Mucosa of gallbladder (tissue), 1 donor: ENCODE data around the gene TEX2. TPM values are rescaled to one million over a fixed set of nuclear protein-coding genes. Genes with fewer than 3 reads are reported as not detected.
"Not testable (repeated sequence)": the region's sequence is repeated elsewhere in the genome, so short reads cannot be mapped to it uniquely, and the experiment has no call there.

Experiments used
- DNase-seq: peaks from one replicate; pipeline ENCODE4 v3.0.0-alpha.2; 2020; ENCODE audit warnings: low spot score
- total RNA-seq: library from RNA; stranded (reverse); gene quantifications from one replicate; pipeline ENCODE4 v1.2.1, GENCODE V29; 2021
- donor health status: DM: no; HTN: no; CAD: no.

The TEX2 gene
- total RNA-seq, 1 donor from 2014 or later, result 74.9 TPM

DNA sequence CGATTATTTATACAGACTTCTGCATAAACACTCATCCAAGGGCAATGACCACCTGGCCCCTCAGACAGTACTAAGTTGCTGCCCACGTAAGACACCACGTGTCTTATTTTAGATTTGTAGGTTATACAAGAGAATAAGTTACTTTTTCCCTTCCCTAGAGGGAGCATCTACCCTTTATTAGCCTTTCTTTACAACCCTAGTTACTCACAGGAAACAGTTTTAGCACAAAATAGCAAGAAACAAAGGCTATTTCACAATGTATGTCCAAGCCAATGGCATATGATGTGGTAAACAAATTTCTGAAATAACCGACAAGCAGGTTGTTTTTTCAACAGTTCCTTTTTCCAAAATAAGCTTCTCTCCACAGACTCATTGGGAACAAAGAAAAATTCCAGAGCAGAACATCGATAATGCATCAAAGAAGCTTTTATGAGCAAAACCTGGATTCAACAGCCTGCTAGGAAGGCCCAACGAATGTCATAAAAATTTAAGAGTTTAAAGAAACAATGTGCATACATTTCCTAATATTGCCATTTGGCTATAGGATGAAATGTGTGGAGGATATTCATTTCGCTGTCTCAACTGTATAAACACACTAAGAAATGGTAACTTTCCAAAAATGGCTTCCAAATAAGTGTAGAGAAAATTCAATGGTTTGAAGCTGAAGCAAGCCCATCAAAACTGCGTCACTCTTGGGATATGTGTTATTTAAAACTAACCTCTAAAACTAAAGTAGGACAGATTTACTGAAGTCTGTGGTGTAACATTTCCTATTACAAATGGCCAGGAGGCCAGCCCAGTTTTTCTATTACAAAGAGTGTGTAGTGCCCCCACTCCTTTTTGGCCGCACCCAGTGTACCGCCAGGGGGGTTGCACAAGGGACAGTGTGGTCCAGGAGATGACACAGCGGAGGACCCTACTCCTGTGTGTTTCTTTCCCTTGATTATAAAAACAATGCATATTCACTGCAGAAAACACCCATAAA is 82.7 kb downstream of the TEX2 start:
- DNase-seq, result no peak

DNA sequence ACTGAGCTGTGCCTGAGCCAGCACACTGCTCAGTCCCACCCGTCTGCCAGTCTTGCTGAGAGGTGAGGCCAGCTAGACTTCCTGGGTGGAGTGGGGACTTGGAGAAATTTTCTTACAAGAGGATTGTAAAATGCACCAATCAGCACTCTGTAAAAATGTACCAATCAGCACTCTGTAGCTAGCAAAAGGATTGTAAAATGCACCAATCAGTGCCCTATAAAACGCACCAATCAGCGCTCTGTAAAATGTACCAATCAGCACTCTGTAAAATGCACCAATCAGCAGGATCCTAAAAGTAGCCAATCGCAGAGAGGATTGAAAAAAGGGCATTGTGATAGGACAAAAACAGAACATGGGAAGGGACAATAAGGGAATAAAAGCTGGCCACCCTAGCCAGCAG is 84.0 kb downstream of the TEX2 start:
- DNase-seq, result not testable (repeated sequence)

DNA sequence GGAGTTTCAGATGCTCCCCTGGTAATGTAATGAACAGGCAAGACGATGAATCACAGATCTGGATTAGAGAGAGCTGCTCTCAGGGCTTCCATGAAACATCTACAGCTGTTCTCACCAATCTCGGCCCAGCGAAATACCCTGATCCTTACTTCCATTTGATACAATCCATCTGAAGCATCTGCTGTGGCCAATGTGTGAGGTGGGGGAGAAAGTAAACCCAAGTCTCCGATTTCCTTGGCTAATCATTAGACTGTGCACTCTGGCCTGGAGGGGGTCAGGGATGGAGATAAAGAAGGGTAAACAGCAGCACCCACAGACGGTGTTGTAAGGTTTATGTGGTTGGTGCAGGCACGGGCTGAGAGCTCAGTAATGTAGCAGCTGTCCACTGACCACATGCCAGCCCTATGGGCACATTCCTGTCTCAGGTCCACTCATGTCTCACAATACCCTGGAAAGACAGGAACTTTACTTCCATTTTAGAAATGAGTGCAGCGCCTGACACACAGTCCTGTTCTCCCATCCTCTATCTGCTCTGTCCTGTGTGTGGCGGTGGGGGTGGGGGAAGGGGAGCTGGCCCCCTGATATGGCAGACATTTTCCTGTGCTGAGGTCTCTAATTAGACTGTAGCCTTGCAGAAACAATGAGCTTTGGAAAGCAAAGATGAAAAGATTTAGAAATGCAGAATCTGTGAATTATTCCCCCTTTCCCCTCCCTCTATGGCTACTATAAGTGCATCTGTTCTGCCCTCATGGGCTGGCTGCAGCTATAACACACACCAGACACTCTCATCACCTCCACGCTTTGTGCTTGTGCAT is 84.8 kb downstream of the TEX2 start:
- peak; percentile 31 for DNase-seq

DNA sequence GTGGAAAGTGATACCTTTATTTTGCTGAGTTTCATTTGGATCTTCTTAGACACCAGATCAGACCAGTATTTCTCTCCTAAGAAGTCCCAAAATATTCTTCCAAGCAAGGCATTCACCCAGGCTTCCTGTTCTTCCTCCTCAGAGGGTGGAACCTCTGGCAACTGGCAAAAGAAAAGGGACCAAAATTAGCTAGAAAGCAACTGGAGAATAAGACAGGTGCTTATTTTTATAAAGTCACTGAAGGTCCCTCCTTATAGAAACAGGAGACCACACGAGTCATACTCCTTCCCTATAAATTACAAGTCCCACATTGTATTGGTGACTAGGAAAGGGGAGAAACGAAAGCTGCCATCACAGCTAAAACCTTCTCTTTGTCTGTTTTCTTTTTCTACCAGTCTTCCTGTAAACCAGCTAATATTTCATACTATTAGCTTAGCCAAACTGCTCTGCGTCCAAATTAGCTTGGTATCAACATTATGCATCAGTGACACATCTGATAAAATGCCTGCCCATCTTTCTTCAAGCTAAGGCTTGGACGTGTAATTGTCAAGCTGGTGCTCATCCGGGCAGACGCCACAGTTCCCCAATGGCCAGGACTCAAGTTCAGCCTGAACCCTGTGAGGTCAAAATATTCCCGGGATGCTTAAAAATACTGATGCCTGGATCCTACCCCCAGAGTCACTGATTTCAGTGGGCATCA is 85.6 kb downstream of the TEX2 start:
- DNase-seq, result no peak

DNA sequence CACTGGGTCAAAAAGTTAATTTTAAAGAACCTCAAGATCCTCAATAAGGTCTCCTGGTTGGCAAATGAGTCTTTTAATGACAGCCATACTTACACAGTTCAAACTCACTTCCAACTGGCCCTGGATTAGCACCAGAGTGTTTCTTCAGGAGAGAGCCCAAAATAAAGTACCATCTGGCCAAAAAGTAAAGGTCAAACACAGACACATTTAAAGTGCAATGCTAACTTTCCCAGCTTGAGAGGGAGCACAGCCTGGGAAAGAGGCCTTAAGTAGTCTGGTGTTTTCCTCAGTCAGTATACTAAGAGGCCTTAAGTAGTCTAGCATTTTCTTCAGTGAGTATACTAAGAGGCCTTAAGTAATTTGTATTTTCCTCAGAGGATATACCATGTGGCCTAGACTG is 86.5 kb downstream of the TEX2 start:
- no peak for DNase-seq

DNA sequence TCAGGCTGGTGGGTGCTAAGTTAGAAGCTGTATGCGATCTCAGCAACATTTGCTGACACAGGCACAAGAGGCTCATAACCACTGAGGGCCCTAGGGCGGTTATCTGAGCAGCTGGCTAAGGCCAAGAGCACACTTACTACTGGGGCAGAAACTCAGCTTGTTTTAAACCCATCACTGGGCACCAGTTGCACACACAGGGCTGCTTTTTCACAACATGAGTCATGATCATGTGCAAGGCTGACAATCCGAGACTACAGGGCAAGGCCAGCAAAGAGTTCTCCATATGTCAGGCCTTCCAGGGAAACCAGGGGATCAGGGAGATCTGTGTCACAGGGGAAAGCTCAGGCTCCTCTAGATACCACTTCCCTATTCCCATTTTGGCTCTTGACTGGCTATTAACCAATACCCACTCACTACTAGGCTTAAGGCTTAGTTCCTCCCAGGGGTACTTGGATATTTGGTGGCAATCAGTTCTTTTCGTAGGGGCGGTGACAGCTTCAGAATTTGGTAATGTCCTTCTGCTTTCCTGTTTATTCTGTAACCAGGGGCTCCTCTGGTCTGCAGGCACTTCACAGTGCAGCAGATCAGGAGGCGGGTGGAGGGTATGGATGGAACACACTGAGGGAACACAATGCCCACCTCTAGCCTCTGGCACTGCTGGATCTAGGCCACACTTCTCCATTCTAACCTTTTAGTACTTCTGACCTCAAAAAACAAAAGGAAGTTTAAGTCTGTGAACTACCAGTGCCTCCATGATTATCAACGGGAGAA is 88.2 kb downstream of the TEX2 start:
- peak; percentile 31 for DNase-seq

DNA sequence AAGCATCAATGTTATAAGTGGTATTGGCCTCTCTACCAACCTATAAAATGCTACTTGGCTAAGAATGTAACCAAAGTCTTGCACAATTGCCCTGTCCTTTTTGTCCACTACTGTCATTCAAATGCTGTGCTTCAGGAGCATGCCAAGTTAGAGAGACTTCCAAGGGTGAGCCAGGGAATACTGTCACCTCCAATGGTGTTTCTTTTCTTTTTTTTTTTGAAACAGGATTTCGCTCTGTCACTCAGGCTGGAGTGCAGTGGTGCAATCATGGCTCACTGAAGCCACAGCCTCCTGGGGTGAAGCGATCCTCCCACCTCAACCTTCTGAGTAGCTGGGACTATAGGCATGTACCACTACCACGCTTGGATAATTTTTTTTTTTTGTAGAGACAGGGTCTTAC is 89.4 kb downstream of the TEX2 start:
- DNase-seq, result no peak

DNA sequence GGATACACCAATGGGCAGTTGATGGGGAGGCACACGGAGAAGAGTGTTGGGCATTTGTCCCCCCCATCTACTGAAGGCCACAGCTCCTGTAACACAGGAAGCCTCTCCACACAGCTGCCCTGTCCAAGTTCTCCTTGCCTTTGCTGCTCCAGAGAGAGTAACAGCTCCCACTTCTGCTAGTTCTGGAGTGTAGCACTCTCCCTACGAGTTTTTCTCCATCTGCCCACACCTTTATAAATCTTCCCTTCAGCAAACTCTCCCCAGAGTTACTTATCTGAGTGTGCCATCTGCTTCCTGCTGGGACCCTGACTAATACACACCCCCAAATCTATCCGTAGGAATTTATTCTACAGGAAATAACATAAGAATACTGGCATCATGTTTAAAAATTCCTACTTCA is 90.5 kb downstream of the TEX2 start:
- no peak for DNase-seq

DNA sequence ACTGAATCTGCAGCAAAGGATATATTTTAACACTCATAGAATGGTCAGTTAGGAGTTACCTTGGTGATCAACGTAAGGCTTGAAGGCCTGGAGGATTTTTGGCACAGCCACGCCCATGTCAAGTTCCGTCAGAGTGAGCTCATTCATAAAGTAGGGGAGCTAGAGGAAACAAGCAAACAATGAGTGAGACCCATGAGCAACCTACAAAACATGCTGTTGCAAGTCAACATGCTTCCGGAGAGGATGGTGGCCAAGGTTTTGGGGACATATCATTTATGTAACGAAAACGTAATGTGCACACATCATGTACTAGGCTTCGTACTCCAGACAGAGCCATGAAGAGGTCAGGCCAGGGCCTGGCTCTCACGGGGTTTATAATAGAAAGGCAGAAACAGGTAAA is 92.0 kb downstream of the TEX2 start:
- DNase-seq, result no peak

DNA sequence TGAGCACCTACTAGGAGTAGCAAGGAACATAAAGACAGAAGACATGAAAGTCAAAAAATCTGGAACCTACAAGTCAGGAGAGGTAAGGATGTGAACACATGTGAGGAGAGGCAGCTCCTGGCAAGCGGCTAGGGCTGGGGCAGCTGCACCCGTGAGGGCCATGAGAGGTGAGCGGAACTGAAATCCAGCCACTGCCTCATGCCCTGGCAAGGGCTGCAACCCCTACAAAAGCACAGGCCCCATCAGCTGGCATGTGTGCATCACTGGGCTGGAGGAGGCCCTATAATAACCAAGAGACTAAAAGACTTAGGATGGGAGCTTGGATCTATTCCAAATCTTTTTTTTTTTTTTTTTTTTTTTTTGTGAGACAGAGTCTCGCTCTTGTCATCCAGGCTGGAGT is 92.8 kb downstream of the TEX2 start:
- no peak for DNase-seq

DNA sequence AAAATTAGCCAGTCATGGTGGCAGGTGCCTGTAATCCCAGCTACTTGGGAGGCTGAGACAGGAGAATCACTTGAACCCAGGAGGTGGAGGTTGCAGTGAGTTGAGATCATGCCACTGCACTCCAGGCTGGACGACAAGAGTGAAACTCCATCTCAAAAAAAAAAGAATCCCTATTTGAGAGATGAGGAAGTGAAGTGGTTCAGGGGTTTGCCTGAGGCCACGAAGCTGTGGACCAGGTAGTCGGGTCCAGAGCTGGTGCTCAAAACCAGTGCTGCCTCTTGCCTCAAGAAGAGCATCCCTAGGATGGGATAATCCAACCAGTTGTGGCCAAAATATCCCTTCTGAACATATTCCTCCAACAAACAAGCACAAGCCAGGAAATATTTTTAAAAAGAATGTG is 95.4 kb downstream of the TEX2 start:
- not testable (repeated sequence) for DNase-seq

DNA sequence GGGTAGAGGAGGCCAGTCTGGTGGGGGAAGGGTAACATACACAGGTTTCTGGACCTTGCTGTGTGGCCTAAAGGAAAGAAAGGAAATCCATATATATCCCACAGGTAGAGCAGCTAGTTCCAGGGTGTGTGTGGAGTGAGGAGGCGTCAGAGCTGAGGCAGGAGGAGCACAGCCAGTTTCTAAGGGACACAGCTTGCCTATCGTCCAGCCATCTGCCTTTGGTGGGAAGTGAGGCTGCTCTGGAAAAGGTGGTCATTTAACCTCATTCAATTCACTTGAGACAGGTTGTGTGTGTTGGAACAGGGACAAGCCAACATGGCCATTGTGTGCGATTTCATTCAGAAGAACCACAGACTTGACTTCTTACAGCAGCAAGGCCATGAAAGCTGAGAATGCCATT is 96.2 kb downstream of the TEX2 start:
- DNase-seq, result no peak

DNA sequence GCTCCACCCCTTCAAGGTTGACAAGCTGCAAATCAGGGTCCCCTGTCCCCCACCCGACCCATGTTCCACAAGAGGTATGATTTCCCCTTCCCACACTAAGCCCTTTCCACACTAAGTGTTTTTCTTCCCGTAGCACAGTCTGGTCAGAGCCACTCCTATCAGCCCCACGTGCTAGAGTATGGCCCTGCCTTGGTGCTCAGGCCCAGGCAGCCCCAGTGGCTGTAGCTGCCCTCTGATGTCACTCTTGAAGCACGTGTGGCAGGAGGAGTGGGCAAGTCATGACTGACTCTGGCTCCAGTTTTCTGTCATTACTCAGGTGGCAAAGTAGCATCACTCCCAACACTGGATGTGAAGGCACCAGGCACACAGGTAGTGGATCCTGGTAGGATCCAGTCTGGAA is 97.7 kb downstream of the TEX2 start:
- no peak for DNase-seq

DNA sequence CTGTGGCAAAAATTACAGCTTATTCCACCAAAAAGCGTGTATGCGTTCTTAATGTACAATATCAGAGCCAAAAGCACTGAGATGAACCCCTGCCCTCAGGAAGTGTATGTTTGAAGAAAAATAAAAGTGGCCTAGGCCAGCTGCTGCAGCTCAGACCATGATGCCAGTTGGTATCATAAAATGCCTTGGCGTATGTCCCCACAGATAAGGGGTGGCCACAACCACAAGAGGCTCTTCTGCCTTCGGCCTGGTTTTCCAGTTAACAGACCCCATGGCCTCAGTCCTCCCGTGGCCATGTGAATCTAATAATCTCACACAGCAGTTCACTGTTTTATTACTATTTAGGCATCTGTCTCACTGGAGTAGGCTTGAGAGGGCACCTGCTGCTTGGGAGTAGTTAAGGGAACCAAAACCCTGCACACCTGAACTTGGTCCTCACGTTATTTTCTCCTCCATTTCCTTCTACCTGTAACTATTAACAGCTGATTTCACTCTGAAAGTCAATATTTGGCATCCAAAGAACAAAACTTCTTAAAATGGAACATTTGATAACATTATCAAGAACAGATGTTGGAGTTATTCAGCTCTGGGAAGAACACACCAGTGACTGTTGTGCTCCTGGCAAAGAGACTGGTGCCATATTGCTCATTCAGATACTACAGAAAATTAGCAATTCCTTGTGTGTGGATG is 98.3 kb downstream of the TEX2 start:
- DNase-seq, result no peak

DNA sequence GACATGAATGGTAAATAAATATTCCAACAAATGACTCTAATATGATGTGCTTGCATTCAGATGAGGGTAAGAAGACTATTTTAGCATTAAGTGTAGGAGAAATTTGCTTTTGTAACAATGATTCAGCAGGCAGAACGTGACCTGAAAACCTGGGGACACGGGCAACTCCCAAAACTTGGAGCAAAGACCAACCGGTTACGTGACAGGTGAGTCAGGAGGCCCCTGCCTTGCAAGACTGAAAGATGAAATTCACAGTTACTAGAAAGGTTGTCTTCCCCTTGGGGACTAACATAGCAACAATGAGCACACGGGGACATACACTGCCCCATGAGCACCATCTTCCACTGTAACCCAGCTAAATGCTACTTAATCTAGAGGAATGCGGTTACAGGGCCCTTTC is 99.6 kb downstream of the TEX2 start:
- DNase-seq, result no peak

DNA sequence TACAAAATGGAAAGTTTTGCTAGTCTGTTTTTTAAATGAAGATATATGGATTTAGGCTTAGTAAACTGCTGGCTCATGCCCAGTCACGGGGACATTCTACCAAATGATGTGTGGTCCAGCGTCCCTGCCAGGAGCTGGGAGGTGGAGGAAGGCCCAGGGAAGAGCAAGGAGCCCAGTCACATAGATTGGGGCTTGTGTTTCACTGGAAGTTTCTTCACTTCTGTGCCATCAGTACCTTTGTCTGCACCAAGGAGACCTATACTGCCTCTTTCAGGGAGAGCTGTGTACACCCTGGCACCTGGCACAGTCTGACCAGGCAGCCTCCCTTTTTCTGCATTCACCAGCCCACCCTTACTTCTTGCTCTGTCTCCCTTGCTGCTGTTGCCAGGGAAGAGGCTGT is 100.5 kb downstream of the TEX2 start:
- DNase-seq, result no peak

DNA sequence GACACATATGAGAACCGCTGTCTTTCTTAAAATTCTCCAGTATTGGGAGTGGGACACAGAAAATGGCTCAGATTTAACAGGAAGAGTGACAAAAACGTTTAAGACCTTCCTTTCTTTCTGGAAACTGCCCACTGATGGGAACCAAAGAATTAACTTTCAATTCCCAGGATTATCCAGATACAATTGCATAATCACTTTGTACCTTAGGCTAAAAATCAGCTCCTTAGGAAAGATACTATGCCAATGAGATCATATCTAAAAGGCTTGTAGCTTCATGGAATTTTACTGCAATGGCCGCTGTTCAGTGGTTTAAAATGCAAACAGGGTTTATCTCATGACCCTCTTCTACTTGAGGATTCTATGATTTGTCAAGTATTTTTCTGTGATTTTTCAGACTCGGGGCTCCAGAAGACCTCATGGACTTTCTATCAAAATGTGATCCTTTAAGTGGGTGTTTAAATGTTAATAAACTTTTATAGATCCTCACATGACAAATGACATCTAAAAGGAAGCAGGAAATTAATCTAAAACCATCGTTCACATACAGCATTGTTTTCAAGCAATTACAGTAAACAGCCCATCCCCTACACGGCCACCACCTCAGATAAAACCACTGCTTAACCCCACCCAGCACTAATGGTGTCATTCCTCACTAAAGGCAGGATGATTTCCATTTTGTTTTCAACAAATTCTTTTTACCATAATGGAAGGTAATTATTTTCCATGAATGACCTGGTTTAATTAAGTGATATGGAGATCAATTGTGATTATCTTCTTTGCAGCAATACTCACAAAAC is 101.5 kb downstream of the TEX2 start:
- no peak for DNase-seq

DNA sequence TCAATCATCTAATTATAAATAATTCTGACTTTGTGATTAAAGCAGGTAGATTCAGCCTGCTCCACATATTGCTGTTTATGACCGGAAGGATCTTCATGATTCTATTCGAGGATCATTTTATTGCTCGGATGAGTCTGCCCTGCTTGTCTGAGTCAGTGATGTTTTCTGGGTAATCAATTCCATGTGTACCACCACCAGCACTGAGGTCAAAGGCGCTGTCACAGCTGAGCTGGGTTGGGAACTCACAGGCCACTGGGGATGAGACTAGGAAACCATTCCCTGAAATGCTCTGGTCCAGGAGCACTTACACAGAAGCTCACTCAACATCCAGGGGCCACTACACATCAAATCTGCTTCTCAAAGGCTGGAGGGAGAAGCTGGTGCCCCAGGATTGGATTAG is 102.7 kb downstream of the TEX2 start:
- no peak for DNase-seq

DNA sequence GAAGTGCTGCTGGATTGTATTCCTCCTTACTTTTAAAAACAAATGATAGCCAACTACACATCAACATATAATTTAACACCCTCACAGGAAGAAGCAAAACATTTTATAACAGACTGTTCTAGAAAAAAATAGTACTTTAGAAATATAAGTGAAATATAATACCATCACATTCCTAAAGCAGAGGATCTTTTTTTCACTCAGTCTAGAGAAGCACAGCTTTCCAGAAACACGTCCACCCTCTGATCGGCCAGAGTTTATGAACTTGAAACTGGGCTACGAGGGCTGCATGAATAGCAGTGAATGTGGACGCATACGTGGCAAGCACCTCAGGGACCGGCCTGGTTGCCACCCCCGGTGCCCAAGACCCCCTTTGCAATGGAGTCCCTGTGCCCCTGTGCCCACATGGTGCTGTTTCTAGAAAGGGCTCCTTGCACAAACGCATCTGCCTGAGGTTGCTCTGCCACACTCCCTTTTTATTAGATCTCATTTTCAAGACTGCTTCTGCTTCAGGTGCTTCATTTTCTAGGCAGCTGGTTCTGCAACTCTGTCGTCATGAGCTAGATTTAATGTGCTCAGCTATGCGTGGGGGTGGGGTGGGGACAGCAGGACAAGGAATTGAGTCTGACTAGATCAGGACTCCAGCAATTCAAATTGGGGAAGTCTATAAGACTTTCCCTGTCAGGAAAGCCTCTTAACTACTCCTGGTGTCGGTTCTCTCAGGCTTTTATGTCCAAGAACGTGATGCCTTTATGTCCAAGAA is 104.0 kb downstream of the TEX2 start:
- DNase-seq, result no peak
